ENCODE data around the gene DNAJC8.

DNAJC8 gene

DNA sequence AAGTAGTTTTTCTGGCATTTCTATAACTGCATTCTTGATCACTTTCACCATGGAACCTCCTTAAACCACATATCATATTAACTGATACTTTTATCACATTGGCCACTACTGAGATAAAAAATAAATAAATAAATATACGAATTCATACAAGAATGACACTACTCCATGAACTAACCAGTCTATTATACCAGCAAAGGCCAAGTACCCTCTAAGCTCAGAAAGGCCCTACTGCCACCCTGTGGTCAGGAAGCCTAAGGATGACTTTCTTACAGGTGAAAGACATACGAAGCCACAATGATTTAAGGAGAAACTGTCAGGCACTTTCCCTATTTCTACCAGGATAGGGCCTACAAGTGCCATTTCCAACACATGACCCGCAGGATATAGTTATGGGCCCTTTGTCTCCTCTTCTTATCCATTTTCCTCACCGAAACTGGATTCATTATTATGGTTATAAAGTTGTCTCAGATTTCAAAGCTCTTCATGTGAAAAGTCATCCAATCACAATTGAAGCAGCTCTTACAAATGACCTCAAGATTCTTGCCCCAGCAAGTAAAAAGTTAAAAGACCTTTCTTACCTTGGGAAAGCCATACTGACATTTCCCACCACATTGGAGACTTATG is 23.9 kb downstream of the DNAJC8 start:
- TF ChIP-seq, protein P1, sequence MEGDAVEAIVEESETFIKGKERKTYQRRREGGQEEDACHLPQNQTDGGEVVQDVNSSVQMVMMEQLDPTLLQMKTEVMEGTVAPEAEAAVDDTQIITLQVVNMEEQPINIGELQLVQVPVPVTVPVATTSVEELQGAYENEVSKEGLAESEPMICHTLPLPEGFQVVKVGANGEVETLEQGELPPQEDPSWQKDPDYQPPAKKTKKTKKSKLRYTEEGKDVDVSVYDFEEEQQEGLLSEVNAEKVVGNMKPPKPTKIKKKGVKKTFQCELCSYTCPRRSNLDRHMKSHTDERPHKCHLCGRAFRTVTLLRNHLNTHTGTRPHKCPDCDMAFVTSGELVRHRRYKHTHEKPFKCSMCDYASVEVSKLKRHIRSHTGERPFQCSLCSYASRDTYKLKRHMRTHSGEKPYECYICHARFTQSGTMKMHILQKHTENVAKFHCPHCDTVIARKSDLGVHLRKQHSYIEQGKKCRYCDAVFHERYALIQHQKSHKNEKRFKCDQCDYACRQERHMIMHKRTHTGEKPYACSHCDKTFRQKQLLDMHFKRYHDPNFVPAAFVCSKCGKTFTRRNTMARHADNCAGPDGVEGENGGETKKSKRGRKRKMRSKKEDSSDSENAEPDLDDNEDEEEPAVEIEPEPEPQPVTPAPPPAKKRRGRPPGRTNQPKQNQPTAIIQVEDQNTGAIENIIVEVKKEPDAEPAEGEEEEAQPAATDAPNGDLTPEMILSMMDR (IDR thresholded peaks at IDR 0.05; ENCODE audit: borderline replicate concordance, control extremely low read depth, extremely low read depth, insufficient read depth, missing control alignments): peak; percentile 64
- DNase-seq (ENCODE audit: low spot score): peak; percentile 61
- in situ Hi-C loops (cut with MboI; ENCODE audit: low sequenced_read_pairs, unreplicated experiment): no loop called here

DNA sequence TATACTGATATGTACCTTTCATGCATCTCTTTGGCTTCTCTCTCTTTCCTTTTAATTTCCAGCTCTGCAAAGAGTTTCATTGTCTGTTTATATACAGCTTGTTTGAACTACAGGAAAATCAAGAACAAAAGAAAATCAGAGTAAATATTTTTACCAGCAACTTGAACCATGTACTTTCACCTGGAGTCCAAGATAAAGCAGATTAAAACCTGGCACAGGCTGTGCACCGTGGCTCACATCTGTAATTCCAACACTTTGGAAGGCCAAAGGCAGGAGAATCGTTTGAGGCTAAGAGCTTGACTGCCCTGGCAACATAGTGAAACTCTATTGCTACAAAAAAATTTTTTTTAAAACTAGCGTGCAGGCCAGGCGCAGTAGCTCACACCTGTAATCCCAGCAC is 27.6 kb downstream of the DNAJC8 start:
- TF ChIP-seq, protein P1 (IDR thresholded peaks at IDR 0.05; ENCODE audit: borderline replicate concordance, control extremely low read depth, extremely low read depth, insufficient read depth, missing control alignments): no peak
- no peak for DNase-seq (ENCODE audit: low spot score)
- in situ Hi-C loops (cut with MboI; ENCODE audit: low sequenced_read_pairs, unreplicated experiment): no loop called here

DNA sequence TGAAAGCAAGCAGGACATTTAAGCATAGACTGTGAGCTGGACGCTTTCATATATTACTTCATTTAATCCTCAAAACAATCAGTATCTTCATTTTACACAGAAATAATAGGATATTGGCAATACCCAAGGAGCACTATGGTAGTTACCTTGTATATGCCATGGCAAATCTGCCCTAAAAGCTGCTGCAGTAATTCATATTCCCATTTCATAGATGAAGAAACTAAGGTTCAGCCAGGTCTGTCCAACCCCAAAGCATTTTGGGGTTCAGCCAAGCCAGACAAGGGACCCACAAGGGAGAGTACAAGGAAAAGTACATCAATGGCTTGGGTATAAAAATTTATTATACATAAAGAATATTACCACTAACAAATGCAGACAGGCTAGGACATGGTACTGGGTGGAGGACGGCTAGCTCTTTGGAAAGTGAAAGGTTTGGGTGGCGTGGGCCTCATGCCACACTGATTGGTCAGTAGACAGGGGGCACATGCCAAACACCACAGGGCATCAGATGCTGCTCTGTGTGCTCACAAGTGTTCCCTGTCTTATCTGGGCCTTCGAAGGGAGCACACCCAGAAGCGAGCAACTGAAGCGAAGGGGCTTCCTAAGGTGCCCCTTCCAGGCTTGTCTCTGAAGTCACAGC is 32.5 kb downstream of the DNAJC8 start:
- in situ Hi-C loops (cut with MboI; ENCODE audit: low sequenced_read_pairs, unreplicated experiment): no loop called here
- TF ChIP-seq, protein P1 (IDR thresholded peaks at IDR 0.05; ENCODE audit: borderline replicate concordance, control extremely low read depth, extremely low read depth, insufficient read depth, missing control alignments): no peak

DNA sequence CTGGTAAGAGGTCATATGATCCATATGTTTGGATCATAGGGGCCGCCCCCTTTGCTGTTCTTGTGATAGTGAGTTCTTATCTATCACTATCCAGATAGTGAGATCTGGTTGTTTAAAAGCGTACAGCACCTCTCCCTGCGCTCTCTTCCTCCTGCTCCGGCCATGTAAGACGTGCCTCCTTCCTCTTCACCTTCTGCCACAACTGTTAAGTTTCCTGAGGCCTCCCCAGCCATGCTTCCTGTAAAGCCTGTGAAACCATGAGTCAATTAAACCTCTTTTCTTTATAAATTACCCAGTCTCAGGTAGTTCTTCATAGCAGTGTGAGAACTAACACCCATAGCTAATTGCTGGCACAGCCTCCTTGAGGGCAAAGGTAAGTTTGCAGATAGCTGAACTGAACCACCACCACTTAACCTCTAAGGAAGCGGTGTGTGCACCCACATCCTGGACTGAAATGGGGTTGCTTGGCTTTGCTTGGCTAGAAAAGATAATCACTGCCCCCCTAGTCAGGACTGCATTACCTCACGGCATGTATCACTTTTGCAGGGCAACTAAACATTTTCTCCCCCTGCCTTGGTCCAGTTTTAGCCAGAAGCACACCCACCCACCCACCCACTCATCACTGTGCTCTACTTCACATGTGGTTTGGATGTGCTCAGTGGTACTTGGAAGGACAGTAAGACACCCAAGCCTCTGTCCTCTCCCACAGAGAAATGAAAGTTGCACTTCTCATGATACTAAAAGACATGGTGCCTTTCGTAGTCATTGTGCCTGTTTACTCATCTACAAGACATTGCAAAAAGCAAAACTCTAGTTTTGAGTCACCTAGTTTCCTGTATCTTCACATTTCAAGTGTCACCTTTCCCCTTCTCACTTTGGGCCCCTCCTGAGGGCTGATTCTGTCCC is 33.2 kb downstream of the DNAJC8 start:
- DNase-seq (ENCODE audit: low spot score): peak; percentile 86
- in situ Hi-C loops (cut with MboI; ENCODE audit: low sequenced_read_pairs, unreplicated experiment): loop anchor here (5.0 kb wide), 1 partner anchor 107 kb away; no protein-coding TSS in a partner anchor
- TF ChIP-seq, protein P1 (IDR thresholded peaks at IDR 0.05; ENCODE audit: borderline replicate concordance, control extremely low read depth, extremely low read depth, insufficient read depth, missing control alignments): no peak

More for the DNA sequence above, 32.5 kb downstream of the DNAJC8 start:
- DNase-seq (ENCODE audit: low spot score): no peak

DNA sequence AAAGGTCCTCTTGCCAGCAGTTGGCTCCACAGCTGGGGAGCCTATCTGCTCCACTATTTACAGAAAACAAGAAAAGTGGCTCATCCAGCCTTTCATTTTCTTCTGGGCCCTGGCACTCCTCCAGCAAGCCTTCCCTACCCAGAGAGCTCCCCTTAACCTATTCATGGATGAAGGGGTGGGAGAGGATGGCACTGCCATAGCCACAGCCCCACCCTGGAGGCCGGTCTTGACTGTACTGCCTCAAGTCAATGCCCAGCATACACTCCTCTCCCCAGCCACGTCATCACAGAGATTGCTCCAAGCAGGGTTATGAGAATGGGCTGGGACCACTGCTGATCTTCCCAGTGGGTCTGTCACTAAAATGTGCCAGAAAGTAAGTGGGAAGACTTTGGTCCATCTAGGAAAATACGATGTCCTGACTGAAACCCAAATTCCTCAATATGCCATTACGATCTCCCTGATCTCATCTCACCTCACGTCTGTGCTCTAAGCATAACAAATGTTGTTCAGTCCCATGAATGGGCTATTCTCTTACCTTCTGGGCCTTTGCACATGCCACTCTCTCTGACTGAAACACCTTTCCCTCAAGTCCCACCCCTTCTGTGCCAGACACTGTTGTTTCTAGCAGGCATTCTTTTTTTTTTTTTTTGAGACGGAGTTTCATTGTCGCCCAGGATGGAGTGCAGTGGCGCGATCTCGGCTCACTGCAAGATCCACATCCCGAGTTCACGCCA is 35.0 kb downstream of the DNAJC8 start:
- in situ Hi-C loops (cut with MboI; ENCODE audit: low sequenced_read_pairs, unreplicated experiment): loop anchor here (5.0 kb wide), 1 partner anchor 106 kb away; no protein-coding TSS in a partner anchor
- DNase-seq (ENCODE audit: low spot score): no peak
- TF ChIP-seq, protein P1 (IDR thresholded peaks at IDR 0.05; ENCODE audit: borderline replicate concordance, control extremely low read depth, extremely low read depth, insufficient read depth, missing control alignments): no peak

DNA sequence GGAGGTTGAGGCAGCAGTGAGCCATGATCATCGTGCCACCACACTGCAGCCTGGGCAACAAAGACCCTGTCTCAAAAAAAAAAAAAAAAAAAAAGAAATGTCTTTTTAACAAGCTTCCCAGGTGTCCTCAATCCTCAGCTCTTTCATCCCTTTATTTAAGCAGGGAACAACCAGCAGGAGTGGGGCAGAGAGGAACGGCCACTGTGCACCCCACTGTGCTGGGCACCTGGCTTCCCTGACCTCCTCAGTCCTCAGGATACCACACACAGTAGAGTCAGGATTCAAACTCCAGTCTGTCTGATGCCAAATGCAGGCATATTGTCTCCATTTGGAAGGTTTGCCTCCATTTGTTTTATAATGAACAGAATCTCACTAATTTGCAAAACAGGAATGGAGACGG is 36.5 kb downstream of the DNAJC8 start:
- TF ChIP-seq, protein P1 (IDR thresholded peaks at IDR 0.05; ENCODE audit: borderline replicate concordance, control extremely low read depth, extremely low read depth, insufficient read depth, missing control alignments): no peak
- DNase-seq (ENCODE audit: low spot score): no peak
- in situ Hi-C loops (cut with MboI; ENCODE audit: low sequenced_read_pairs, unreplicated experiment): loop anchor here (5.0 kb wide), 1 partner anchor 104 kb away; no protein-coding TSS in a partner anchor
